Activated CD4-positive, CD25-positive, alpha-beta regulatory T cell (primary cell): ENCODE data around the gene ANP32B.
"Not testable (repeated sequence)": the region's sequence is repeated elsewhere in the genome, so short reads cannot be mapped to it uniquely, and the experiment has no call there.

Experiments used
- DNase-seq, 4 experiments: peaks; one replicate each; lab custom pipeline; 2025; lab: John Stamatoyannopoulos, UW

Gene ANP32B

GRCh38 chr9:97963232-97963631 lies 19.9 kb upstream of the ANP32B start:
- DNase-seq: no peak

- no peak for DNase-seq
These were observed 18.2 kb upstream of the ANP32B start for GRCh38 chr9:97964901-97965300.

- no peak for DNase-seq
These were observed 16.6 kb upstream of the ANP32B start for GRCh38 chr9:97966493-97966892.

GRCh38 chr9:97969014-97969413 lies 14.1 kb upstream of the ANP32B start:
- no peak for DNase-seq

- DNase-seq: no peak
These were observed 13.0 kb upstream of the ANP32B start for GRCh38 chr9:97970165-97970564.

GRCh38 chr9:97972753-97973152 lies 10.4 kb upstream of the ANP32B start:
- no peak for DNase-seq

GRCh38 chr9:97975376-97975775 lies 7.8 kb upstream of the ANP32B start:
- no peak for DNase-seq

- not testable (repeated sequence) for DNase-seq
These were observed 6.5 kb upstream of the ANP32B start for GRCh38 chr9:97976633-97977032.

GRCh38 chr9:97978371-97979130 lies 4.6 kb upstream of the ANP32B start:
- no peak for DNase-seq

- no peak for DNase-seq
These were observed 3.2 kb upstream of the ANP32B start for GRCh38 chr9:97979788-97980478.

GRCh38 chr9:97980479-97980803 lies 2.7 kb upstream of the ANP32B start:
- no peak for DNase-seq

- no peak for DNase-seq
These were observed 2.0 kb upstream of the ANP32B start for GRCh38 chr9:97980918-97981845.

GRCh38 chr9:97981846-97982682 lies 1.1 kb upstream of the ANP32B start:
- DNase-seq: no peak

GRCh38 chr9:97983589-97984187 lies 547 bp downstream of the ANP32B start:
- DNase-seq: peak; percentile 48 to 50 (median 49)

GRCh38 chr9:97984188-97985057 lies 1.3 kb downstream of the ANP32B start:
- peak; percentile 65 to 68 (median 66) for DNase-seq

GRCh38 chr9:97985058-97985861 lies 2.1 kb downstream of the ANP32B start:
- peak in 3 of 4 experiments; percentile 2 to 38 (median 24) for DNase-seq

GRCh38 chr9:97987487-97987886 lies 4.3 kb downstream of the ANP32B start:
- DNase-seq: no peak

- DNase-seq: no peak
These were observed 7.1 kb downstream of the ANP32B start for GRCh38 chr9:97990259-97990658.

GRCh38 chr9:97991818-97992217 lies 8.7 kb downstream of the ANP32B start:
- DNase-seq: no peak
